Mesendoderm (in vitro differentiated cells): ENCODE measurements around the gene ABCF1.
A peak's percentile ranks its signal among the peaks of the same experiment; 100 is the strongest.
"Not testable (repeated sequence)": the region's sequence is repeated elsewhere in the genome, so short reads cannot be mapped to it uniquely, and the experiment has no call there.

ENCODE experiments used
- DNase-seq: peaks from one replicate; pipeline ENCODE4 v3.0.0; 2013
- H2AK5ac ChIP-seq: 2 replicates; pipeline ENCODE4 v1.6.1; 2013; ENCODE audit warnings: low read length, inconsistent platforms
- H2BK120ac ChIP-seq: 2 replicates; pipeline ENCODE4 v1.6.1; 2013; ENCODE audit warnings: low read depth, mild to moderate bottlenecking, low read length, moderate library complexity, mixed read lengths
- H2BK15ac ChIP-seq: replicated peaks from 2 replicates; pipeline ENCODE4 v1.6.1; 2013; ENCODE audit warnings: low read depth, mild to moderate bottlenecking, moderate library complexity
- H2BK5ac ChIP-seq: 2 replicates; pipeline ENCODE4 v1.6.1; 2013; ENCODE audit warnings: low read length, inconsistent platforms
- H3K18ac ChIP-seq: 2 replicates; pipeline ENCODE4 v1.6.1; 2013; ENCODE audit warnings: mild to moderate bottlenecking, low read length, mixed read lengths
- H3K23ac ChIP-seq: one replicate; pipeline ENCODE4 v1.6.1; 2013; ENCODE audit warnings: low read length
- H3K27ac ChIP-seq: 2 replicates; pipeline ENCODE4 v1.5.1; 2013; ENCODE audit warnings: low read depth, mild to moderate bottlenecking, inconsistent platforms, low read length, moderate library complexity
- H3K27me3 ChIP-seq: 2 replicates; pipeline ENCODE4 v1.6.1; 2013; ENCODE audit warnings: low read length, control low read depth, mild to moderate bottlenecking, inconsistent platforms; ENCODE audit not compliant: insufficient read depth, poor library complexity
- H3K36me3 ChIP-seq: 2 replicates; pipeline ENCODE4 v1.6.1; 2013; ENCODE audit warnings: low read length, inconsistent platforms; ENCODE audit not compliant: control insufficient read depth, insufficient read depth
- H3K4ac ChIP-seq: one replicate; pipeline ENCODE4 v1.6.1; 2013; ENCODE audit warnings: low read depth, mild to moderate bottlenecking, low read length, moderate library complexity
- H3K4me1 ChIP-seq: 2 replicates; pipeline ENCODE4 v1.6.1; 2013; ENCODE audit warnings: low read depth, low read length, inconsistent platforms; ENCODE audit not compliant: control insufficient read depth
- H3K4me2 ChIP-seq: 2 replicates; pipeline ENCODE4 v1.6.1; 2013; ENCODE audit warnings: low read length
- H3K4me3 ChIP-seq: 2 replicates; pipeline ENCODE4 v1.5.1; 2013; ENCODE audit warnings: mild to moderate bottlenecking, low read length
- H3K56ac ChIP-seq: one replicate; pipeline ENCODE4 v1.6.1; 2013; ENCODE audit warnings: low read length
- H3K79me1 ChIP-seq: 2 replicates; pipeline ENCODE4 v1.6.1; 2013; ENCODE audit warnings: low read length, inconsistent platforms
- H3K79me2 ChIP-seq: 2 replicates; pipeline ENCODE4 v1.6.1; 2013; ENCODE audit warnings: mild to moderate bottlenecking, low read length; ENCODE audit not compliant: control insufficient read depth, insufficient read depth
- H3K9ac ChIP-seq: 2 replicates; pipeline ENCODE4 v1.6.1; 2013; ENCODE audit warnings: low read length, inconsistent platforms
- H4K5ac ChIP-seq: one replicate; pipeline ENCODE4 v1.6.1; 2013; ENCODE audit warnings: low read length
- H4K8ac ChIP-seq: one replicate; pipeline ENCODE4 v1.6.1; 2013; ENCODE audit warnings: low read depth, mild to moderate bottlenecking, control low read depth, low read length, moderate library complexity
- WGBS: extraction: QIAGEN DNeasy Blood & Tissue Kit; methylation state at CpG from one replicate; pipeline ENCODE4 v1.1.7; 2013; ENCODE audit warnings: low lambda C conversion rate, missing lambda C conversion rate; ENCODE audit not compliant: insufficient coverage; ENCODE audit errors: extremely low coverage; 5-methylcytosine and 5-hydroxymethylcytosine counted together

The ABCF1 gene

GRCh38 chr6:30589754-30590358, 18.6 kb downstream of the ABCF1 start:
- no peak overlapping the region for H2BK120ac ChIP-seq
- no peak overlapping the region for H3K56ac ChIP-seq
- no peak overlapping the region for H2BK5ac ChIP-seq
- no peak overlapping the region for H3K4me2 ChIP-seq
- H3K36me3 ChIP-seq: peaks cover 23% of the 10 kb centered on the region
- H3K4ac ChIP-seq: no peak overlapping the region
- no peaks in the 10 kb centered on the region for H3K27me3 ChIP-seq
- peaks cover 3% of the 10 kb centered on the region for H3K79me1 ChIP-seq
- WGBS: no CpG with 5 or more reads among the region's 15 CpGs
- H4K8ac ChIP-seq: no peak overlapping the region
- H4K5ac ChIP-seq: no peak overlapping the region
- H3K27ac ChIP-seq: no peak overlapping the region
- H2BK15ac ChIP-seq: no peak overlapping the region
- no peak for DNase-seq
- no peak overlapping the region for H3K18ac ChIP-seq
- no peaks in the 10 kb centered on the region for H3K4me1 ChIP-seq
- H3K23ac ChIP-seq: no peak overlapping the region
- no peak overlapping the region for H3K4me3 ChIP-seq
- H3K9ac ChIP-seq: no peak overlapping the region
- peaks cover 3% of the 10 kb centered on the region for H3K79me2 ChIP-seq
- H2AK5ac ChIP-seq: no peak overlapping the region

GRCh38 chr6:30590509-30590908, 19.3 kb downstream of the ABCF1 start:
- WGBS: no CpG with 5 or more reads among the region's 8 CpGs
- H3K23ac ChIP-seq: no peak overlapping the region
- no peak overlapping the region for H3K4ac ChIP-seq
- H3K9ac ChIP-seq: no peak overlapping the region
- H2AK5ac ChIP-seq: no peak overlapping the region
- H3K27ac ChIP-seq: no peak overlapping the region
- H2BK120ac ChIP-seq: no peak overlapping the region
- no peak overlapping the region for H2BK15ac ChIP-seq
- no peak overlapping the region for H4K8ac ChIP-seq
- no peak overlapping the region for H3K4me3 ChIP-seq
- H2BK5ac ChIP-seq: no peak overlapping the region
- DNase-seq: no peak
- H3K79me1 ChIP-seq: peaks cover 3% of the 10 kb centered on the region
- H3K36me3 ChIP-seq: peaks cover 18% of the 10 kb centered on the region
- peaks cover 3% of the 10 kb centered on the region for H3K79me2 ChIP-seq
- no peak overlapping the region for H3K56ac ChIP-seq
- no peak overlapping the region for H3K4me2 ChIP-seq
- H3K27me3 ChIP-seq: no peaks in the 10 kb centered on the region
- H3K4me1 ChIP-seq: no peaks in the 10 kb centered on the region
- no peak overlapping the region for H4K5ac ChIP-seq
- H3K18ac ChIP-seq: no peak overlapping the region

- H2BK15ac ChIP-seq: no peak overlapping the region
- no peak overlapping the region for H3K4me3 ChIP-seq
- no peak overlapping the region for H3K9ac ChIP-seq
- H4K5ac ChIP-seq: no peak overlapping the region
- peaks cover 3% of the 10 kb centered on the region for H3K79me1 ChIP-seq
- H4K8ac ChIP-seq: no peak overlapping the region
- peaks cover 3% of the 10 kb centered on the region for H3K79me2 ChIP-seq
- peaks cover 14% of the 10 kb centered on the region for H3K36me3 ChIP-seq
- H2BK120ac ChIP-seq: no peak overlapping the region
- no peaks in the 10 kb centered on the region for H3K27me3 ChIP-seq
- no peak overlapping the region for H2BK5ac ChIP-seq
- no peak overlapping the region for H2AK5ac ChIP-seq
- no peak overlapping the region for H3K4ac ChIP-seq
- no peaks in the 10 kb centered on the region for H3K4me1 ChIP-seq
- H3K4me2 ChIP-seq: no peak overlapping the region
- no peak for DNase-seq
- WGBS: no CpG with 5 or more reads among the region's 1 CpG
- H3K56ac ChIP-seq: no peak overlapping the region
- H3K27ac ChIP-seq: no peak overlapping the region
- H3K18ac ChIP-seq: no peak overlapping the region
- no peak overlapping the region for H3K23ac ChIP-seq
Measured at GRCh38 chr6:30591008-30591407, 19.8 kb downstream of the ABCF1 start.

GRCh38 chr6:30592287-30592686, 21.0 kb downstream of the ABCF1 start:
- no peak overlapping the region for H4K5ac ChIP-seq
- no peak overlapping the region for H3K4me2 ChIP-seq
- peaks cover 3% of the 10 kb centered on the region for H3K79me2 ChIP-seq
- H4K8ac ChIP-seq: no peak overlapping the region
- WGBS: no CpG with 5 or more reads among the region's 1 CpG
- DNase-seq: no peak
- H2BK5ac ChIP-seq: no peak overlapping the region
- H3K23ac ChIP-seq: no peak overlapping the region
- no peak overlapping the region for H2AK5ac ChIP-seq
- H2BK120ac ChIP-seq: no peak overlapping the region
- no peak overlapping the region for H3K27ac ChIP-seq
- H3K4me3 ChIP-seq: no peak overlapping the region
- no peak overlapping the region for H3K4ac ChIP-seq
- H3K4me1 ChIP-seq: no peaks in the 10 kb centered on the region
- H3K18ac ChIP-seq: no peak overlapping the region
- H3K9ac ChIP-seq: no peak overlapping the region
- H3K56ac ChIP-seq: no peak overlapping the region
- peaks cover 10% of the 10 kb centered on the region for H3K36me3 ChIP-seq
- H3K27me3 ChIP-seq: no peaks in the 10 kb centered on the region
- no peak overlapping the region for H2BK15ac ChIP-seq
- peaks cover 3% of the 10 kb centered on the region for H3K79me1 ChIP-seq

- not testable (repeated sequence) for H3K4me3 ChIP-seq, H2BK15ac ChIP-seq, H3K23ac ChIP-seq, H3K18ac ChIP-seq, H3K56ac ChIP-seq, H3K9ac ChIP-seq, H2AK5ac ChIP-seq, H2BK5ac ChIP-seq, H3K27ac ChIP-seq, H3K4ac ChIP-seq, H3K27me3 ChIP-seq, H4K5ac ChIP-seq, H3K4me1 ChIP-seq, H2BK120ac ChIP-seq, H3K79me2 ChIP-seq, H4K8ac ChIP-seq, H3K4me2 ChIP-seq, H3K79me1 ChIP-seq
- no CpG with 5 or more reads among the region's 15 CpGs for WGBS
- DNase-seq: peak; percentile 90
- H3K36me3 ChIP-seq: peaks cover 10% of the 10 kb centered on the region
Measured at GRCh38 chr6:30597315-30598144, 26.3 kb downstream of the ABCF1 start.
